MM.1S (cell line): ENCODE measurements around the gene SORCS2.

Source experiments
- CTCF ChIP-seq: fragments of 300-600 bp; sonication (generic); IDR thresholded peaks from 2 replicates; pipeline ENCODE4 v1.5.1; 2016; ENCODE audit warnings: antibody characterized with exemption, low read length, mixed read lengths
- EZH2phosphoT487 ChIP-seq: fragments of 300-600 bp; sonication (generic); IDR thresholded peaks from 2 replicates; pipeline ENCODE4 v1.6.1; 2018; ENCODE audit warnings: antibody characterized with exemption, low read length

DNA sequence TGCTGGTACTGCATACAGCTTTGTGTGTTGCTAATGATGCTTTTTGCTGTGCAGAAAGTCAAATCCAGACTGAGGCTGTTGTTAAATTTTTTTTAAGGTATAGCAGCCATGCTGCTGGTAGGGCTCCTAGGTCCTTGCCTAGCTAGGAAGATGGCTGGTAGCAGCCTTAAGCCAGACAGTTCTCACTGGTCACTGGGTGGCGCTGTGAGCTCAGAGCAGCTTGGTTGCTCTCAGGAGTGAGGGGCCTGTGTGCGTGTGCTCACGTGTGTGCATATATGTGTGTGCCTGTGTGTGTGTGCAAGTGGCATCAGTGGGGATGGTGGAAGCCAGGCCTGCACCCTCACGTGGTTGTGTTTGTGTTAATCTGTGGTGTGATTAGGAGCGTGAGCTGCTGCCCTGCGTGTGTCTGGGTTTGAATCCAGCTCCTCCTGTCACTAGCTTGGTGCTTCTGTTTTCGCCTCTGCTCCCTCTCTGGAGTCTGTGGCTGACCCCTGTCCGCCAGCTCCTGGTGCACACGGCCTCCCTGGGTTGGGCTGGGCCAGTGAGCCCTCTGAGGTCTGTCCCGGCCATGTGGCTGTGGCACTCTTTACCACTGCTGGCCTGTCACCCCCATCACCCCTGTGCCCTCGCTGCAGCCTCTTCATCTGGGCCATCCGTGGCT lies 46.1 kb downstream of the SORCS2 start:
- 0 out of 2 replicates have a peak, but pooled peaks have one; percentile 12 for TF ChIP-seq CTCF
- no peak for TF ChIP-seq EZH2phosphoT487
